Measurements from ENCODE around the gene ACADS. TPM values are rescaled to one million over a fixed set of nuclear protein-coding genes. Genes with fewer than 3 reads are reported as not detected.
"Not testable (repeated sequence)": the region's sequence is repeated elsewhere in the genome, so short reads cannot be mapped to it uniquely, and the experiment has no call there.

Gene ACADS
- total RNA-seq, 1 experiment from 2014 or later, result 15.9 TPM

GRCh38 chr12:120726510-120726793, 826 bp downstream of the ACADS start:
- POLR2A ChIA-PET, result no interaction called here
- in situ Hi-C loops (cut with HindIII; ENCODE audit: low pct_unique_long_range_greater_than_20kb, low sequenced_read_pairs), result no loop called here

GRCh38 chr12:120726961-120727360, 1.3 kb downstream of the ACADS start:
- Histone ChIP-seq H3K4me1 (ENCODE audit: control insufficient read depth, insufficient read depth, low read length) (peaks cover 8% of the 10 kb centered on the region), H3K9me3 (ENCODE audit: control insufficient read depth, insufficient read depth, low read depth, low read length) (no peaks in the 10 kb centered on the region), H3K36me3 (ENCODE audit: control insufficient read depth, insufficient read depth, low read length) (peaks cover 3% of the 10 kb centered on the region), H3K27me3 (ENCODE audit: control insufficient read depth, insufficient read depth, low read length) (no peaks in the 10 kb centered on the region), H3K4me3 (ENCODE audit: low read depth in 2 of 2, low read length in 2 of 2) (no peak overlapping the region), H3K27ac (ENCODE audit: low read length) (no peak overlapping the region)
- intact Hi-C loops (cut with micrococcal nuclease; ENCODE audit: unreplicated experiment) (no loop called here), in situ Hi-C loops (cut with HindIII; ENCODE audit: low pct_unique_long_range_greater_than_20kb, low sequenced_read_pairs) (no loop called here)
- no peak for DNase-seq (ENCODE audit: low read depth, low spot score)
- TF ChIP-seq POLR2AphosphoS5 (IDR thresholded peaks at IDR 0.05; ENCODE audit: low read depth, low read length), result no peak
- TF ChIP-seq CTCF (IDR thresholded peaks at IDR 0.05), result no peak
- ChIA-PET CTCF (no interaction called here), POLR2A (no interaction called here)
- no peak for ATAC-seq
- BruUV-seq (replicated peaks), result no TSS peak

More at GRCh38 chr12:120726510-120726793, 826 bp downstream of the ACADS start:
- BruUV-seq (replicated peaks), result no TSS peak
- intact Hi-C loops (cut with micrococcal nuclease; ENCODE audit: unreplicated experiment), result no loop called here
- Histone ChIP-seq H3K4me3 (ENCODE audit: low read depth in 2 of 2, low read length in 2 of 2) (peak overlapping the region; percentile 71 to 82), H3K36me3 (ENCODE audit: control insufficient read depth, insufficient read depth, low read length) (peaks cover 3% of the 10 kb centered on the region), H3K27ac (ENCODE audit: low read length) (peak overlapping the region; percentile 90), H3K27me3 (ENCODE audit: control insufficient read depth, insufficient read depth, low read length) (no peaks in the 10 kb centered on the region), H3K9me3 (ENCODE audit: control insufficient read depth, insufficient read depth, low read depth, low read length) (no peaks in the 10 kb centered on the region), H3K4me1 (ENCODE audit: control insufficient read depth, insufficient read depth, low read length) (peaks cover 8% of the 10 kb centered on the region)
- no peak for DNase-seq (ENCODE audit: low read depth, low spot score)
- CTCF ChIA-PET, result no interaction called here
- ATAC-seq, result no peak
- TF ChIP-seq TCF7L2 (IDR thresholded peaks at IDR 0.05; ENCODE audit: low read depth, low read length) (no peak), SIN3A (IDR thresholded peaks at IDR 0.05; ENCODE audit: borderline replicate concordance, insufficient read depth, low read depth, low read length) (no peak), REST (IDR thresholded peaks at IDR 0.05; ENCODE audit: insufficient read depth in 1 of 2, low read depth in 2 of 2, low read length in 1 of 2) (no peak)

GRCh38 chr12:120732198-120732597, 6.6 kb downstream of the ACADS start:
- CTCF ChIA-PET; H3K27me3 ChIP-seq (ENCODE audit: control insufficient read depth, insufficient read depth, low read length); POLR2A ChIA-PET; ATAC-seq; H3K9me3 ChIP-seq (ENCODE audit: control insufficient read depth, insufficient read depth, low read depth, low read length); intact Hi-C loops (cut with micrococcal nuclease; ENCODE audit: unreplicated experiment); DNase-seq (ENCODE audit: low read depth, low spot score); H3K36me3 ChIP-seq (ENCODE audit: control insufficient read depth, insufficient read depth, low read length); H3K4me1 ChIP-seq (ENCODE audit: control insufficient read depth, insufficient read depth, low read length); H3K4me3 ChIP-seq (ENCODE audit: low read depth in 2 of 2, low read length in 2 of 2); in situ Hi-C loops (cut with HindIII; ENCODE audit: low pct_unique_long_range_greater_than_20kb, low sequenced_read_pairs); BruUV-seq (replicated peaks); H3K27ac ChIP-seq (ENCODE audit: low read length): not testable (repeated sequence)
